Measurements from ENCODE around the gene RRP12. TPM values are rescaled to one million over a fixed set of nuclear protein-coding genes. Genes with fewer than 3 reads are reported as not detected.

Gene RRP12
- total RNA-seq, 2 donors from 2014 or later, result 6.1 to 12.3 TPM

GRCh38 chr10:97383159-97383558 lies 18.0 kb downstream of the RRP12 start:
- peaks cover 36% of the 10 kb centered on the region for H3K36me3 ChIP-seq
- DNase-seq (ENCODE audit: low spot score), result no peak
- H3K4me3 ChIP-seq, result no peak overlapping the region
- H3K27me3 ChIP-seq, result no peaks in the 10 kb centered on the region
- H3K27ac ChIP-seq, result no peak overlapping the region
- TF ChIP-seq CTCF (IDR thresholded peaks at IDR 0.05), result no peak
- H3K4me1 ChIP-seq, result no peaks in the 10 kb centered on the region
- H3K9me3 ChIP-seq, result no peaks in the 10 kb centered on the region

- DNase-seq (ENCODE audit: low spot score), result no peak
- no peak for TF ChIP-seq CTCF (IDR thresholded peaks at IDR 0.05)
- H3K36me3 ChIP-seq, result peaks cover 31% of the 10 kb centered on the region
Observed at GRCh38 chr10:97381626-97382025, 19.5 kb downstream of the RRP12 start.

GRCh38 chr10:97380516-97380915 lies 20.6 kb downstream of the RRP12 start:
- Histone ChIP-seq H3K4me3 (no peak overlapping the region), H3K27ac (no peak overlapping the region), H3K4me1 (no peaks in the 10 kb centered on the region), H3K36me3 (peaks cover 26% of the 10 kb centered on the region), H3K27me3 (no peaks in the 10 kb centered on the region), H3K9me3 (no peaks in the 10 kb centered on the region)
- DNase-seq (ENCODE audit: low spot score), result no peak
- TF ChIP-seq CTCF (IDR thresholded peaks at IDR 0.05), result no peak

More at GRCh38 chr10:97381626-97382025, 19.5 kb downstream of the RRP12 start:
- H3K4me1 ChIP-seq, result no peaks in the 10 kb centered on the region
- no peaks in the 10 kb centered on the region for H3K27me3 ChIP-seq
- no peak overlapping the region for H3K27ac ChIP-seq
- H3K4me3 ChIP-seq, result no peak overlapping the region
- H3K9me3 ChIP-seq, result no peaks in the 10 kb centered on the region

- Histone ChIP-seq H3K4me3 (no peak overlapping the region), H3K27ac (no peak overlapping the region), H3K4me1 (no peaks in the 10 kb centered on the region), H3K27me3 (no peaks in the 10 kb centered on the region), H3K9me3 (no peaks in the 10 kb centered on the region), H3K36me3 (peaks cover 31% of the 10 kb centered on the region)
- no peak for TF ChIP-seq CTCF (IDR thresholded peaks at IDR 0.05)
- no peak for DNase-seq (ENCODE audit: low spot score)
Observed at GRCh38 chr10:97378933-97379921, 21.9 kb downstream of the RRP12 start.

GRCh38 chr10:97376413-97376812 lies 24.7 kb downstream of the RRP12 start:
- Histone ChIP-seq H3K27ac (no peak overlapping the region), H3K36me3 (peaks cover 53% of the 10 kb centered on the region)

More at GRCh38 chr10:97376413-97376812, 24.7 kb downstream of the RRP12 start:
- no peak overlapping the region for H3K4me3 ChIP-seq
- H3K9me3 ChIP-seq, result no peaks in the 10 kb centered on the region
- TF ChIP-seq CTCF (IDR thresholded peaks at IDR 0.05), result no peak
- no peaks in the 10 kb centered on the region for H3K4me1 ChIP-seq
- no peaks in the 10 kb centered on the region for H3K27me3 ChIP-seq
- no peak for DNase-seq (ENCODE audit: low spot score)
